Measurements from ENCODE around the gene DIS3L2.

DNA sequence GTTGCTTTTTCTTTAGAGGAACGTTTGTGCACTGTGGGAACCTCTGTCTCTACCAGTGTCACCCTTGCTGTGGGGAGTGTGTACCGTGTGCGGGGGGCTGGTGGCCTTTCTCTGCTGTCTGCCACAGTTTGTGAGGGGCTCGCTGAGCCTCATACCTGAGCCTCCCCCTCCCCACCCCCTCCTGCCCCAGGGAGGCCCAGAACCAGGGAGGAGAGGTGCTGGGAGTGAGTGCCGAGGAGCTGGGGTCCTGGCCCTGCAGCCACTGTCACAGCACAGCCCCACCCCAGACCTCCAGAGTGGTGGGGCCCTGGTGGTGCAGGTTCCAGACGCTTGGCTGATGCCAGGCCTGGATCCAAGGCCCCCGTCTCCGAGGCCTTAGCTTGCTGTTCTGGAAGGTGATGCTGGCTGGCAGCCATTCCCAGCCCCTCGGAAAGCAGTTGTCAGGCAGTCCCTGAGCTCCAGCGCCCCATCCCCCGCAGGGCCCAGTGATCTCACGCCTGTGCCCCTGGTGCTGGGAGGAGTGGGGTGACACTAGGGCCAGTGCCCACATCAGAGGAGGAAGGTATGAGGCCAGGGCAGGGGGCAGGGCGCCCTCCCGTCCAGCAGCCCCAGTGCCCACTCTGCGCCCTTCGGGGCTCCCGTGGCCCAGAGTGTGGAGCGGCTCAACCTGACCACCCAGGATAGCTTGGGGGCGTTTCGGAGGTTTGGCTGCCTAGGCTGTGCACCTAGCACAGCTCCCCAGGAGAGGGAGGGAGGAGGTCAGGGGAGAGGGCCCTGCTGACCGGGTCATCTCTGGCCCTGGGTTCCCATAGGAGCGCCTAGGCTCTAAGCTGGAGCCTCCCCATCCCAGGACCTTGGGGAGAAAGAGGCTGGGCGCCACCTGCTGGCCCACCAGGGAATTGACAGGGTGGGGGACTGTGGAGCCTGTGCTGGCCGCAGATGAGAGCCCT, 364.1 kb downstream of the DIS3L2 start:
- no peak for TF ChIP-seq CTBP1 (IDR thresholded peaks at IDR 0.05; ENCODE audit: borderline replicate concordance)
- no peak for TF ChIP-seq BHLHE40 (IDR thresholded peaks at IDR 0.05; ENCODE audit: borderline replicate concordance)
- TF ChIP-seq HDGF (IDR thresholded peaks at IDR 0.05; ENCODE audit: borderline replicate concordance): no peak
- TF ChIP-seq LEF1 (IDR thresholded peaks at IDR 0.05; ENCODE audit: borderline replicate concordance): no peak
- TF ChIP-seq FOXK2 (IDR thresholded peaks at IDR 0.05): no peak
- TF ChIP-seq FOXM1 (IDR thresholded peaks at IDR 0.05; ENCODE audit: borderline replicate concordance): no peak
- TF ChIP-seq ARNT (IDR thresholded peaks at IDR 0.05): no peak
- TF ChIP-seq, protein P1, sequence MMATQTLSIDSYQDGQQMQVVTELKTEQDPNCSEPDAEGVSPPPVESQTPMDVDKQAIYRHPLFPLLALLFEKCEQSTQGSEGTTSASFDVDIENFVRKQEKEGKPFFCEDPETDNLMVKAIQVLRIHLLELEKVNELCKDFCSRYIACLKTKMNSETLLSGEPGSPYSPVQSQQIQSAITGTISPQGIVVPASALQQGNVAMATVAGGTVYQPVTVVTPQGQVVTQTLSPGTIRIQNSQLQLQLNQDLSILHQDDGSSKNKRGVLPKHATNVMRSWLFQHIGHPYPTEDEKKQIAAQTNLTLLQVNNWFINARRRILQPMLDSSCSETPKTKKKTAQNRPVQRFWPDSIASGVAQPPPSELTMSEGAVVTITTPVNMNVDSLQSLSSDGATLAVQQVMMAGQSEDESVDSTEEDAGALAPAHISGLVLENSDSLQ (IDR thresholded peaks at IDR 0.05): no peak
- TF ChIP-seq SP1 (IDR thresholded peaks at IDR 0.05): no peak
- TF ChIP-seq FOXA1 (IDR thresholded peaks at IDR 0.05): no peak
- no peak for TF ChIP-seq TARDBP (IDR thresholded peaks at IDR 0.05)
- no peak for TF ChIP-seq NFRKB (IDR thresholded peaks at IDR 0.05)
- TF ChIP-seq SUZ12 (IDR thresholded peaks at IDR 0.05): no peak
- no peak for TF ChIP-seq ELF4 (IDR thresholded peaks at IDR 0.05)

Measured in HEK293T (cell line).